Hepatocyte (in vitro differentiated cells): ENCODE measurements around the gene ZFHX3.

ENCODE experiments used
- CTCF ChIP-seq: fragments of 200-600 bp; sonication (generic); IDR thresholded peaks from 2 replicates; pipeline ENCODE4 v1.5.1; 2016; ENCODE audit warnings: antibody characterized with exemption, mild to moderate bottlenecking; ENCODE audit not compliant: poor library complexity
- EZH2 ChIP-seq: fragments of 200-600 bp; sonication (generic); IDR thresholded peaks from 2 replicates; pipeline ENCODE4 v1.6.1; 2016; ENCODE audit warnings: antibody characterized with exemption, mild to moderate bottlenecking, borderline replicate concordance

DNA sequence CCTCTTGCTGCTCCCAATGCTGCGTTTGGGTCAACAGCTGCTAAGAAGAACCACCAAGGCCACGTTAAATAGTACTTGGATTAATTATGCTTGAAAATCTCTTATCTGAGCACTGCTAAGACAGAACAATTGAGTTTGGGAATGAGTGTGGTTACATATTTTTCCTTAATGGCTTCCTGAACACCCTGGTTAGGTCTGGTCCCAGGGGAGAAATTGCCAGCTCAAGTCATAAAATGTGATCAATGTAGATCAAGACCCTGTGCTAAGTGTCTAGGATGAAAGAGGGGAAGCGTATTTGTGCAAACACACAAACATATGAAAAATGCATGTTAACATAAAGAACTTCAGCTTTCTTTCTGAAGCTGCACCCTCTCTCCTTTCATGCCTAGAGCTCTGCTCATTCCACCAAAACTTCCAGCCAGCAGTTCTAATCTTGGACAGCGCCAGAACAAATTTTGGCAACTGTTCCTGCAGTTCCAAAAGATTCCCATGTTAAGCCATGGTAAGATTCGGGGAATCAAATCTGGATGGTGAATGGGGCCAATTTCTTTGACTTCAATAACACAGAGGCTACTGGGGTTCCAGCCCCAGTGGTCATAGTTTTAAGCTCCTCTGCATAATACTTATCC is 72.0 kb downstream of the ZFHX3 start:
- no peak for TF ChIP-seq CTCF
- TF ChIP-seq EZH2 = no peak
